H9 (cell line): ENCODE measurements around the gene DECR2. TPM values are rescaled to one million over a fixed set of nuclear protein-coding genes. Genes with fewer than 3 reads are reported as not detected.

Experiments
- DNase-seq: peaks from one replicate; pipeline ENCODE4 v3.0.0-alpha.2; 2017
- H2AFZ ChIP-seq: one replicate; pipeline ENCODE4 v1.6.1; 2013; ENCODE audit warnings: mild to moderate bottlenecking, low read length, control low read depth, moderate library complexity
- H2AK5ac ChIP-seq: 2 replicates; pipeline ENCODE4 v1.6.1; 2013; ENCODE audit warnings: low read length, control low read depth, mixed read lengths; ENCODE audit not compliant: insufficient read length
- H2BK120ac ChIP-seq: one replicate; pipeline ENCODE4 v1.6.1; 2013; ENCODE audit warnings: low read depth, mild to moderate bottlenecking, low read length, control low read depth, inconsistent platforms; ENCODE audit not compliant: poor library complexity, severe bottlenecking
- H2BK12ac ChIP-seq: 2 replicates; pipeline ENCODE4 v1.6.1; 2013; ENCODE audit warnings: low read length, control low read depth, mixed read lengths, low read depth; ENCODE audit not compliant: insufficient read length
- H2BK15ac ChIP-seq: 2 replicates; pipeline ENCODE4 v1.6.1; 2013; ENCODE audit warnings: low read depth, low read length, control low read depth
- H2BK20ac ChIP-seq: one replicate; pipeline ENCODE4 v1.6.1; 2013; ENCODE audit warnings: low read depth, mild to moderate bottlenecking, low read length, control low read depth, inconsistent platforms; ENCODE audit not compliant: poor library complexity, severe bottlenecking
- H2BK5ac ChIP-seq: 2 replicates; pipeline ENCODE4 v1.6.1; 2013; ENCODE audit warnings: low read length, control low read depth, mixed read lengths; ENCODE audit not compliant: insufficient read length
- H3K14ac ChIP-seq: 2 replicates; pipeline ENCODE4 v1.6.1; 2013; ENCODE audit warnings: low read length, control low read depth; ENCODE audit not compliant: insufficient read depth
- H3K18ac ChIP-seq: 2 replicates; pipeline ENCODE4 v1.6.1; 2013; ENCODE audit warnings: low read depth, mild to moderate bottlenecking, mixed read lengths, low read length, control low read depth; ENCODE audit not compliant: insufficient read length
- H3K23ac ChIP-seq: 2 replicates; pipeline ENCODE4 v1.6.1; 2013; ENCODE audit warnings: low read length, control low read depth, mixed read lengths, low read depth; ENCODE audit not compliant: insufficient read length
- H3K23me2 ChIP-seq: 2 replicates; pipeline ENCODE4 v1.6.1; 2013; ENCODE audit warnings: low read depth, mild to moderate bottlenecking, mixed read lengths, low read length, control low read depth; ENCODE audit not compliant: insufficient read length, poor library complexity, severe bottlenecking
- H3K27ac ChIP-seq: 2 replicates; pipeline ENCODE4 v1.5.1; 2013; ENCODE audit warnings: low read length, control low read depth, mixed read lengths, low read depth; ENCODE audit not compliant: insufficient read length
- H3K27me3 ChIP-seq: 2 replicates; pipeline ENCODE4 v1.6.1; 2013; ENCODE audit warnings: low read length, control low read depth, inconsistent platforms; ENCODE audit not compliant: insufficient read depth
- H3K4ac ChIP-seq: 2 replicates; pipeline ENCODE4 v1.6.1; 2013; ENCODE audit warnings: low read depth, mild to moderate bottlenecking, control low read depth, inconsistent platforms, low read length, moderate library complexity
- H3K4me1 ChIP-seq: 2 replicates; pipeline ENCODE4 v1.6.1; 2013; ENCODE audit warnings: low read length, control low read depth, inconsistent platforms; ENCODE audit not compliant: insufficient read depth
- H3K4me2 ChIP-seq: 2 replicates; pipeline ENCODE4 v1.6.1; 2013; ENCODE audit warnings: low read length, control low read depth, mixed read lengths; ENCODE audit not compliant: insufficient read length, insufficient read depth
- H3K56ac ChIP-seq: 2 replicates; pipeline ENCODE4 v1.6.1; 2013; ENCODE audit warnings: low read depth, mild to moderate bottlenecking, mixed read lengths, low read length, control low read depth; ENCODE audit not compliant: insufficient read length
- H3K79me1 ChIP-seq: 2 replicates; pipeline ENCODE4 v1.6.1; 2013; ENCODE audit warnings: low read depth, mild to moderate bottlenecking, moderate library complexity, low read length, control low read depth, inconsistent platforms; ENCODE audit not compliant: insufficient read depth, poor library complexity, severe bottlenecking
- H3K79me2 ChIP-seq: 2 replicates; pipeline ENCODE4 v1.6.1; 2013; ENCODE audit warnings: low read length, control low read depth, inconsistent platforms; ENCODE audit not compliant: insufficient read depth
- H3K9ac ChIP-seq: 2 replicates; pipeline ENCODE4 v1.6.1; 2013; ENCODE audit warnings: low read length, control low read depth, mixed read lengths; ENCODE audit not compliant: insufficient read length; ENCODE audit errors: extremely low read depth
- H3K9me3 ChIP-seq: one replicate; pipeline ENCODE4 v1.6.1; 2013; ENCODE audit warnings: low read depth, low read length, inconsistent platforms; ENCODE audit not compliant: control insufficient read depth
- H3T11ph ChIP-seq: one replicate; pipeline ENCODE4 v1.6.1; 2013; ENCODE audit warnings: mild to moderate bottlenecking, low read length, control low read depth, inconsistent platforms
- H4K20me1 ChIP-seq: one replicate; pipeline ENCODE4 v1.6.1; 2013; ENCODE audit not compliant: control insufficient read depth, insufficient read length, insufficient read depth
- H4K5ac ChIP-seq: 2 replicates; pipeline ENCODE4 v1.6.1; 2013; ENCODE audit warnings: low read depth, mild to moderate bottlenecking, mixed read lengths, low read length, control low read depth; ENCODE audit not compliant: insufficient read length
- H4K8ac ChIP-seq: replicated peaks from 2 replicates; pipeline ENCODE4 v1.6.1; 2013; ENCODE audit warnings: low read length, control low read depth, mixed read lengths, low read depth; ENCODE audit not compliant: insufficient read length
- H4K91ac ChIP-seq: 2 replicates; pipeline ENCODE4 v1.6.1; 2013; ENCODE audit warnings: low read depth, mild to moderate bottlenecking, moderate library complexity, mixed read lengths, low read length, control low read depth; ENCODE audit not compliant: insufficient read length
- H3K27ac Mint-ChIP-seq, 3 experiments: 2 replicates in 2 of 3; 3 replicates in 1 of 3; pipeline ENCODE4 v1.8.0; 2020 to 2021; ENCODE audit warnings: mixed read lengths in 3 of 3, mild to moderate bottlenecking in 1 of 3, moderate library complexity in 1 of 3
- H3K27me3 Mint-ChIP-seq: 2 replicates; pipeline ENCODE4 v1.8.0; 2021; ENCODE audit warnings: low read depth, mild to moderate bottlenecking, moderate library complexity, mixed read lengths
- H3K36me3 Mint-ChIP-seq, 3 experiments: 2 replicates in 2 of 3; 3 replicates in 1 of 3; pipeline ENCODE4 v1.8.0; 2020 to 2021; ENCODE audit warnings: low read depth in 3 of 3, mixed read lengths in 3 of 3; ENCODE audit not compliant: insufficient read depth in 1 of 3
- H3K4me1 Mint-ChIP-seq, 2 experiments: 2 replicates each; pipeline ENCODE4 v1.8.0; 2020; ENCODE audit warnings: mixed read lengths in 2 of 2
- H3K4me3 Mint-ChIP-seq, 2 experiments: 2 replicates in 1 of 2; 3 replicates in 1 of 2; pipeline ENCODE4 v1.8.0; 2020 to 2021; ENCODE audit warnings: mild to moderate bottlenecking in 2 of 2, mixed read lengths in 2 of 2, moderate library complexity in 1 of 2
- H3K9me3 Mint-ChIP-seq, 2 experiments: 2 replicates in 1 of 2; 3 replicates in 1 of 2; pipeline ENCODE4 v1.8.0; 2020; ENCODE audit warnings: mild to moderate bottlenecking in 2 of 2, mixed read lengths in 2 of 2, moderate library complexity in 1 of 2
- CTCF ChIP-seq: fragments of 200-600 bp; sonication (generic); conservative IDR thresholded peaks from 3 replicates; pipeline ENCODE4 v1.8.0; 2021; ENCODE audit warnings: antibody characterized with exemption, mild to moderate bottlenecking
- WGBS: extraction: QIAGEN DNeasy Blood & Tissue Kit; methylation state at CpG from one replicate; pipeline ENCODE4 v1.1.7; 2013; ENCODE audit warnings: missing lambda C conversion rate, low lambda C conversion rate, mixed read lengths; ENCODE audit not compliant: insufficient read length; ENCODE audit errors: extremely low coverage; 5-methylcytosine and 5-hydroxymethylcytosine counted together
- total RNA-seq: library from RNA; stranded (reverse); gene quantifications from 2 replicates; pipeline ENCODE4 v1.2.1, GENCODE V29; 2021

The DECR2 gene
- total RNA-seq, 1 experiment from 2014 or later, result 39.3 TPM

- Histone ChIP-seq H3K14ac (no peak overlapping the region), H4K20me1 (no peaks in the 10 kb centered on the region), H4K8ac (no peak overlapping the region), H3K27me3 (no peaks in the 10 kb centered on the region), H3K18ac (no peak overlapping the region), H3K4me1 (no peaks in the 10 kb centered on the region), H2BK15ac (no peak overlapping the region), H2AFZ (no peak overlapping the region), H2BK5ac (no peak overlapping the region), H3K4ac (no peak overlapping the region), H3K27ac (no peak overlapping the region), H3K79me2 (no peaks in the 10 kb centered on the region), H3K56ac (no peak overlapping the region), H4K5ac (no peak overlapping the region), H3K23me2 (no peaks in the 10 kb centered on the region), H3K79me1 (no peaks in the 10 kb centered on the region), H2BK120ac (no peak overlapping the region), H3K9ac (no peak overlapping the region), H3K9me3 (no peaks in the 10 kb centered on the region), H3T11ph (no peak overlapping the region), H3K23ac (no peak overlapping the region), H2BK12ac (no peak overlapping the region), H2BK20ac (no peak overlapping the region), H4K91ac (no peak overlapping the region), H2AK5ac (no peak overlapping the region), H3K4me2 (no peak overlapping the region)
- TF ChIP-seq CTCF, result no peak
- peak overlapping the region in 1 of 3 experiments; percentile 55; a peak in 2 of 7 replicates for H3K27ac Mint-ChIP-seq
- H3K9me3 Mint-ChIP-seq, result peaks cover 5 to 14% of the 10 kb centered on the region in 2 experiments
- peaks cover 7 to 17% (median 8%) of the 10 kb centered on the region in 3 experiments; a peak in 5 of 7 replicates for H3K36me3 Mint-ChIP-seq
- no peaks in the 10 kb centered on the region for H3K27me3 Mint-ChIP-seq
- H3K4me1 Mint-ChIP-seq, result peaks cover 29 to 31% of the 10 kb centered on the region in 2 experiments
- no CpG with 5 or more reads among the region's 10 CpGs for WGBS
- no peak overlapping the region for H3K4me3 Mint-ChIP-seq
- DNase-seq, result no peak
Measured at GRCh38 chr16:389352-389751, 12.3 kb upstream of the DECR2 start.
